OCI-LY3 (cell line): ENCODE data around the gene LARGE1.

ENCODE experiments used
- CTCF ChIP-seq: fragments of 200-600, 300-600 bp; sonication (generic); IDR thresholded peaks from 2 replicates; pipeline ENCODE4 v1.5.1; 2014; ENCODE audit warnings: antibody characterized with exemption, low read length, low read depth
- EZH2phosphoT487 ChIP-seq: fragments of 200-600 bp; shearing (Covaris generic); IDR thresholded peaks from 2 replicates; pipeline ENCODE4 v1.6.1; 2018; ENCODE audit warnings: antibody characterized with exemption, mixed run types, low read depth

- TF ChIP-seq CTCF = no peak
- TF ChIP-seq EZH2phosphoT487 = no peak
These were observed 515.6 kb downstream of the LARGE1 start for GRCh38 chr22:33404723-33405122.
